ENCODE data around the gene ARHGEF40. TPM values are rescaled to one million over a fixed set of nuclear protein-coding genes. Genes with fewer than 3 reads are reported as not detected.

ARHGEF40 gene
- 0.86 and 1.4 TPM in 2 replicates for total RNA-seq (2013; cell fraction: nucleolus; rRNA removed)
- total RNA-seq (2014; rRNA removed), result 0.05 and 0.06 TPM in 2 replicates
- 0.04 TPM in 1 of 2 replicates, not detected in the other for total RNA-seq (2014; rRNA removed; fragmentation: Illumina TruSeq; extraction: Trizol)
- 0.31 and 0.35 TPM in 2 replicates for total RNA-seq (2021)
- polyA plus RNA-seq (2011; ENCODE audit: low read depth), result not detected
- polyA plus RNA-seq (2011; rRNA removed), result 0.12 and 0.26 TPM in 2 replicates
- 0.27 and 0.45 TPM in 2 replicates for polyA plus RNA-seq (2011; cell fraction: cytosol; rRNA removed)
- 0.57 and 0.99 TPM in 2 replicates for polyA plus RNA-seq (2011; cell fraction: nucleus; rRNA removed)
- polyA plus RNA-seq (2012), result 0.04 and 0.18 TPM in 2 replicates
- polyA plus RNA-seq (2014; fragmentation: Illumina TruSeq; extraction: Trizol), result 0.03 TPM in 1 of 2 replicates, not detected in the other
- polyA plus RNA-seq (2014; fragmentation: Nextera tagmentation; extraction: Ambion mirVana), result not detected
- polyA plus RNA-seq (2014; rRNA removed), result 0.03 and 0.04 TPM in 2 replicates
- polyA plus RNA-seq (2016; fragmentation: Nextera tagmentation; extraction: Ambion mirVana), result under 1 TPM; 0.11 to 0.25 TPM
- polyA minus RNA-seq (2011; rRNA and poly(A)+ RNA removed), result 0.07 and 0.31 TPM in 2 replicates
- polyA minus RNA-seq (2011; cell fraction: cytosol; rRNA and poly(A)+ RNA removed), result not detected in 2 replicates
- 0.19 and 0.36 TPM in 2 replicates for polyA minus RNA-seq (2011; cell fraction: nucleus; rRNA and poly(A)+ RNA removed)
- percentile 26 among the genes with signal in this experiment for Bru-seq, nascent RNA
- percentile 20 among the genes with signal in this experiment for BruChase-seq, experiment 1, labeled RNA remaining after a 6-hour chase
- BruChase-seq, experiment 2, labeled RNA remaining after a 2-hour chase, result percentile 20 among the genes with signal in this experiment
- long read RNA-seq, experiment 1, result 0 reads
- long read RNA-seq, experiment 2, result 0 reads

DNA sequence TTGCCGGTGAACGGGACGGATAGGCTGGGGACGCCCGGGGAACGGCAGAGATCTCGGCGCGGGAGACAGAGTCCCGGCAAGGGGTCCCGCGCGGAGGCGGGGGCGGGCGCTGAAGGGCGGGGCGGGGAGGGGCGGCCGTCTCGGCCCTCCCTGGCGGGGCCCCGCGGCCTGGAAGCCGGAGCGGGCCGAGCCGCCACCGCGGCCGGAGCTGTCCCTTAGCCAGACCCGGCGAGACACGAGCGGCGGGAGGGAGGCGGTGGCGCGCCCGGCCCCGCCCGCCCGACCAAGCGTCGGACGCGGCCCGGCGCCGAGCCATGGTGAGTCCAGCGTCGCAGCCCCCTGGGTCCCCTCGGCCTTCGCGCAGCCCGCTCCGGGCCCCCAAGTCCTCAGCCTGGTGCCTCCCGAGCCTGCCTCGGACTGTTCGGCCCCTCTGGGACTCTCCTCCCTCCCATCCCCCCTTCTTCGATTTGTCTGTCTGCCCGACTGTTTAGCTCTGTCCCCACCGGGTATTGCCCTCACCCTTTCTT lies at the start of gene ARHGEF40:
ARHGEF40 (plus strand) TSS at position 222 of the 527 bp plus-strand sequence; CDS start at position 315, 93 bp downstream.
- Histone ChIP-seq H3K4me2 (ENCODE audit: control insufficient read depth, insufficient read depth) (peak within 1 kb of the TSS; percentile 67), H3K9me3 (replicated peaks; ENCODE audit: control insufficient read depth, insufficient read depth, low read length) (no peaks in the 10 kb centered on the region), H2AFZ (ENCODE audit: control insufficient read depth, low read depth, low read length) (no peak within 1 kb of the TSS), H3K4me1 (ENCODE audit: control insufficient read depth, insufficient read depth, low read length) (peaks cover 29% of the 10 kb centered on the region), H3K36me3 (ENCODE audit: control insufficient read depth in 2 of 2, insufficient read depth in 2 of 2, low read length in 1 of 2) (no peaks in the 10 kb centered on the region), H3K9ac (ENCODE audit: control insufficient read depth, insufficient read depth, low read length) (peak within 1 kb of the TSS; percentile 35), H3K79me2 (ENCODE audit: control insufficient read depth, insufficient read depth, low read length) (no peaks in the 10 kb centered on the region), H3K27me3 (replicated peaks in 1 of 2; ENCODE audit: control insufficient read depth in 2 of 2, insufficient read depth in 2 of 2, low read length in 1 of 2) (peaks cover 9 to 20% of the 10 kb centered on the region in 2 experiments), H3K27ac (ENCODE audit: control insufficient read depth, insufficient read depth) (no peak within 1 kb of the TSS), H4K20me1 (ENCODE audit: control insufficient read depth, insufficient read depth) (no peaks in the 10 kb centered on the region), H3K4me3 (peak within 1 kb of the TSS; percentile 67)
- 3% methylated on average over 6 of the region's 63 CpGs for WGBS (ENCODE audit: insufficient coverage, insufficient replicate concordance, low lambda C conversion rate, missing lambda C conversion rate)
- ChIA-PET POLR2A (interaction anchor here (0.6 to 2.6 kb wide), 3 partner anchors 35 to 376 kb away, joined by 3 to 21 read pairs (median 7); no protein-coding TSS in a partner anchor), RAD21 (ENCODE audit: unreplicated experiment) (interaction anchor here (1.3 to 3.0 kb wide), 6 partner anchors 22 to 55 kb away, joined by 4 to 42 read pairs (median 13); no protein-coding TSS in a partner anchor), SMC1A (ENCODE audit: uncharacterized antibody, unreplicated experiment) (interaction anchor here (1.0 to 3.1 kb wide), 5 partner anchors 25 to 428 kb away, joined by 3 to 30 read pairs (median 8); no protein-coding TSS in a partner anchor), CTCF (interaction anchor here (0.7 to 5.6 kb wide), 9 partner anchors 8 to 245 kb away, joined by 3 to 100 read pairs (median 16); partner anchors contain the start of gene TMEM253)
- intact Hi-C loops (cut with micrococcal nuclease; ENCODE audit: unreplicated experiment) (no loop called here), in situ Hi-C loops (cut with MboI) (no loop called here)
- DNase-seq (ENCODE audit: low read depth, low spot score) (no peak), ATAC-seq (peak; percentile 38), FAIRE-seq (no peak)
- no TSS peak for BruUV-seq (replicated peaks)
- peak; percentile 66; the same call in 1 of the 2 replicates for TF ChIP-seq LARP7 (IDR thresholded peaks at IDR 0.05)
- TF ChIP-seq, protein P1, sequence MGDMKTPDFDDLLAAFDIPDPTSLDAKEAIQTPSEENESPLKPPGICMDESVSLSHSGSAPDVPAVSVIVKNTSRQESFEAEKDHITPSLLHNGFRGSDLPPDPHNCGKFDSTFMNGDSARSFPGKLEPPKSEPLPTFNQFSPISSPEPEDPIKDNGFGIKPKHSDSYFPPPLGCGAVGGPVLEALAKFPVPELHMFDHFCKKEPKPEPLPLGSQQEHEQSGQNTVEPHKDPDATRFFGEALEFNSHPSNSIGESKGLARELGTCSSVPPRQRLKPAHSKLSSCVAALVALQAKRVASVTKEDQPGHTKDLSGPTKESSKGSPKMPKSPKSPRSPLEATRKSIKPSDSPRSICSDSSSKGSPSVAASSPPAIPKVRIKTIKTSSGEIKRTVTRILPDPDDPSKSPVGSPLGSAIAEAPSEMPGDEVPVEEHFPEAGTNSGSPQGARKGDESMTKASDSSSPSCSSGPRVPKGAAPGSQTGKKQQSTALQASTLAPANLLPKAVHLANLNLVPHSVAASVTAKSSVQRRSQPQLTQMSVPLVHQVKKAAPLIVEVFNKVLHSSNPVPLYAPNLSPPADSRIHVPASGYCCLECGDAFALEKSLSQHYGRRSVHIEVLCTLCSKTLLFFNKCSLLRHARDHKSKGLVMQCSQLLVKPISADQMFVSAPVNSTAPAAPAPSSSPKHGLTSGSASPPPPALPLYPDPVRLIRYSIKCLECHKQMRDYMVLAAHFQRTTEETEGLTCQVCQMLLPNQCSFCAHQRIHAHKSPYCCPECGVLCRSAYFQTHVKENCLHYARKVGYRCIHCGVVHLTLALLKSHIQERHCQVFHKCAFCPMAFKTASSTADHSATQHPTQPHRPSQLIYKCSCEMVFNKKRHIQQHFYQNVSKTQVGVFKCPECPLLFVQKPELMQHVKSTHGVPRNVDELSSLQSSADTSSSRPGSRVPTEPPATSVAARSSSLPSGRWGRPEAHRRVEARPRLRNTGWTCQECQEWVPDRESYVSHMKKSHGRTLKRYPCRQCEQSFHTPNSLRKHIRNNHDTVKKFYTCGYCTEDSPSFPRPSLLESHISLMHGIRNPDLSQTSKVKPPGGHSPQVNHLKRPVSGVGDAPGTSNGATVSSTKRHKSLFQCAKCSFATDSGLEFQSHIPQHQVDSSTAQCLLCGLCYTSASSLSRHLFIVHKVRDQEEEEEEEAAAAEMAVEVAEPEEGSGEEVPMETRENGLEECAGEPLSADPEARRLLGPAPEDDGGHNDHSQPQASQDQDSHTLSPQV (IDR thresholded peaks at IDR 0.05), result no peak

Measured in GM12878 (cell line).